IPS-18a (cell line): Measurements from ENCODE around the gene MYO5B.

ENCODE experiments used
- H3K27ac ChIP-seq: one replicate; pipeline ENCODE4 v1.5.1; 2013; ENCODE audit warnings: low read length
- H3K27me3 ChIP-seq: one replicate; pipeline ENCODE4 v1.6.1; 2013; ENCODE audit warnings: mild to moderate bottlenecking, low read length; ENCODE audit not compliant: control insufficient read depth, insufficient read depth
- H3K36me3 ChIP-seq: one replicate; pipeline ENCODE4 v1.6.1; 2013; ENCODE audit warnings: low read depth, low read length; ENCODE audit not compliant: control insufficient read depth
- H3K4me1 ChIP-seq: one replicate; pipeline ENCODE4 v1.6.1; 2013; ENCODE audit warnings: low read depth, low read length; ENCODE audit not compliant: control insufficient read depth
- H3K4me3 ChIP-seq: one replicate; pipeline ENCODE4 v1.5.1; 2013; ENCODE audit warnings: low read length
- H3K9ac ChIP-seq: one replicate; pipeline ENCODE4 v1.6.1; 2013; ENCODE audit warnings: mild to moderate bottlenecking, low read length, moderate library complexity
- H3K9me3 ChIP-seq: one replicate; pipeline ENCODE4 v1.6.1; 2013; ENCODE audit warnings: low read depth, low read length; ENCODE audit not compliant: control insufficient read depth

Gene MYO5B

GRCh38 chr18:50199921-50200320 is 5.0 kb upstream of the MYO5B start:
- H3K4me3 ChIP-seq: no peak overlapping the region
- peaks cover 31% of the 10 kb centered on the region for H3K27me3 ChIP-seq
- no peak overlapping the region for H3K9ac ChIP-seq
- no peak overlapping the region for H3K27ac ChIP-seq
- H3K4me1 ChIP-seq: peaks cover 10% of the 10 kb centered on the region
- H3K9me3 ChIP-seq: no peaks in the 10 kb centered on the region
- no peaks in the 10 kb centered on the region for H3K36me3 ChIP-seq

GRCh38 chr18:50199346-50199855 is 4.5 kb upstream of the MYO5B start:
- Histone ChIP-seq H3K36me3 (no peaks in the 10 kb centered on the region), H3K9ac (no peak overlapping the region), H3K27me3 (peaks cover 34% of the 10 kb centered on the region), H3K9me3 (no peaks in the 10 kb centered on the region), H3K4me3 (no peak overlapping the region), H3K4me1 (peaks cover 10% of the 10 kb centered on the region), H3K27ac (no peak overlapping the region)

GRCh38 chr18:50196261-50196660 is 1.3 kb upstream of the MYO5B start:
- Histone ChIP-seq H3K4me3 (no peak overlapping the region), H3K27me3 (peaks cover 53% of the 10 kb centered on the region), H3K27ac (no peak overlapping the region), H3K9me3 (no peaks in the 10 kb centered on the region), H3K4me1 (peaks cover 5% of the 10 kb centered on the region), H3K9ac (no peak overlapping the region), H3K36me3 (no peaks in the 10 kb centered on the region)

GRCh38 chr18:50195689-50196088 is 742 bp upstream of the MYO5B start:
- no peaks in the 10 kb centered on the region for H3K36me3 ChIP-seq
- H3K27ac ChIP-seq: no peak overlapping the region
- peaks cover 58% of the 10 kb centered on the region for H3K27me3 ChIP-seq
- no peak overlapping the region for H3K9ac ChIP-seq
- peak overlapping the region; percentile 59 for H3K4me3 ChIP-seq
- peaks cover 5% of the 10 kb centered on the region for H3K4me1 ChIP-seq
- no peaks in the 10 kb centered on the region for H3K9me3 ChIP-seq

- Histone ChIP-seq H3K27ac (no peak overlapping the region), H3K9me3 (no peaks in the 10 kb centered on the region), H3K36me3 (no peaks in the 10 kb centered on the region), H3K27me3 (peaks cover 69% of the 10 kb centered on the region), H3K4me3 (peak overlapping the region; percentile 62), H3K4me1 (peaks cover 5% of the 10 kb centered on the region), H3K9ac (no peak overlapping the region)
Measured at GRCh38 chr18:50193796-50194630, 934 bp downstream of the MYO5B start.

- Histone ChIP-seq H3K27ac (no peak overlapping the region), H3K9me3 (no peaks in the 10 kb centered on the region), H3K4me1 (peaks cover 5% of the 10 kb centered on the region), H3K4me3 (peak overlapping the region; percentile 62), H3K36me3 (no peaks in the 10 kb centered on the region), H3K9ac (no peak overlapping the region), H3K27me3 (peaks cover 69% of the 10 kb centered on the region)
Measured at GRCh38 chr18:50192995-50193795, 1.8 kb downstream of the MYO5B start.

- no peaks in the 10 kb centered on the region for H3K9me3 ChIP-seq
- no peak overlapping the region for H3K9ac ChIP-seq
- peaks cover 59% of the 10 kb centered on the region for H3K27me3 ChIP-seq
- H3K4me3 ChIP-seq: no peak overlapping the region
- H3K27ac ChIP-seq: no peak overlapping the region
- no peaks in the 10 kb centered on the region for H3K36me3 ChIP-seq
- peaks cover 5% of the 10 kb centered on the region for H3K4me1 ChIP-seq
Measured at GRCh38 chr18:50190926-50191325, 4.0 kb downstream of the MYO5B start.

- Histone ChIP-seq H3K4me1 (peaks cover under 1% of the 10 kb centered on the region), H3K9me3 (no peaks in the 10 kb centered on the region), H3K4me3 (no peak overlapping the region), H3K27me3 (peaks cover 52% of the 10 kb centered on the region), H3K36me3 (no peaks in the 10 kb centered on the region), H3K9ac (no peak overlapping the region), H3K27ac (no peak overlapping the region)
Measured at GRCh38 chr18:50190236-50190635, 4.7 kb downstream of the MYO5B start.

- Histone ChIP-seq H3K4me1 (no peaks in the 10 kb centered on the region), H3K27me3 (peaks cover 46% of the 10 kb centered on the region), H3K4me3 (no peak overlapping the region), H3K36me3 (no peaks in the 10 kb centered on the region), H3K27ac (no peak overlapping the region), H3K9me3 (no peaks in the 10 kb centered on the region), H3K9ac (no peak overlapping the region)
Measured at GRCh38 chr18:50189160-50189559, 5.8 kb downstream of the MYO5B start.

- Histone ChIP-seq H3K27me3 (peaks cover 41% of the 10 kb centered on the region), H3K4me3 (no peak overlapping the region), H3K9ac (no peak overlapping the region), H3K4me1 (no peaks in the 10 kb centered on the region), H3K9me3 (no peaks in the 10 kb centered on the region), H3K27ac (no peak overlapping the region), H3K36me3 (no peaks in the 10 kb centered on the region)
Measured at GRCh38 chr18:50188652-50189051, 6.3 kb downstream of the MYO5B start.

GRCh38 chr18:50187659-50188058 is 7.3 kb downstream of the MYO5B start:
- Histone ChIP-seq H3K9ac (no peak overlapping the region), H3K4me1 (no peaks in the 10 kb centered on the region), H3K27ac (no peak overlapping the region), H3K4me3 (no peak overlapping the region), H3K9me3 (no peaks in the 10 kb centered on the region), H3K36me3 (no peaks in the 10 kb centered on the region), H3K27me3 (peaks cover 31% of the 10 kb centered on the region)
